HepG2 (cell line): ENCODE data around the gene DENND4A. TPM values are rescaled to one million over a fixed set of nuclear protein-coding genes. Genes with fewer than 3 reads are reported as not detected.

Experiments
- ATF2 ChIP-seq: sonication (generic); formaldehyde crosslinking; IDR thresholded peaks from 2 replicates; pipeline ENCODE4 v1.4.0; 2020; ENCODE audit warnings: missing genetic modification reagents
- FOXA1 ChIP-seq, 2 experiments: fragments of 450-650 bp in 1 of 2; sonication (generic) in 1 of 2; formaldehyde crosslinking in 1 of 2; IDR thresholded peaks; 2 replicates each; pipeline versions ENCODE4 v1.4.0 to v1.6.1; 2016 to 2020; ENCODE audit warnings: missing genetic modification reagents in 1 of 2
- IRF9 ChIP-seq: sonication (generic); formaldehyde crosslinking; IDR thresholded peaks from 2 replicates; pipeline ENCODE4 v1.8.0; 2022; ENCODE audit warnings: missing genetic modification reagents, mild to moderate bottlenecking, borderline replicate concordance
- ISX ChIP-seq: sonication (generic); formaldehyde crosslinking; conservative IDR thresholded peaks from 2 replicates; pipeline ENCODE4 v1.5.0; 2020; ENCODE audit warnings: missing genetic modification reagents
- PRDM4 ChIP-seq: sonication (generic); formaldehyde crosslinking; IDR thresholded peaks from 2 replicates; pipeline ENCODE4 v1.9.0; 2021; ENCODE audit warnings: missing genetic modification reagents, borderline replicate concordance
- ZBTB39 ChIP-seq: sonication (generic); formaldehyde crosslinking; IDR thresholded peaks from 2 replicates; pipeline ENCODE4 v1.5.0; 2020; ENCODE audit warnings: missing genetic modification reagents
- ZNF414 ChIP-seq: sonication (generic); formaldehyde crosslinking; IDR thresholded peaks from 2 replicates; pipeline ENCODE4 v1.5.0; 2020; ENCODE audit warnings: missing genetic modification reagents
- polyA plus RNA-seq, 8 experiments: library from polyadenylated mRNA; depleted of rRNA in 3 of 8; stranded (reverse) in 7 of 8; unstranded in 1 of 8; fragments of >200 nt; fragmentation: Illumina TruSeq in 4 of 8; extraction: Trizol in 4 of 8; gene quantifications; 2 replicates each; pipeline versions ENCODE4 v1.2.1 to v1.2.3, GENCODE V29; 2011 to 2016; ENCODE audit warnings: low read depth in 4 of 8, missing spikeins in 1 of 8, mixed read lengths in 1 of 8; ENCODE audit not compliant: insufficient read depth in 1 of 8
- total RNA-seq, 5 experiments: library from RNA; depleted of rRNA; stranded (reverse); fragments of >200 nt; fragmentation: Illumina TruSeq; extraction: Trizol; gene quantifications; 2 replicates each; pipeline ENCODE4 v1.2.3, GENCODE V29; 2016; ENCODE audit warnings: low read depth in 1 of 5

The DENND4A gene
- total and polyA plus RNA-seq, 2 of the 13 experiments (the other 11 are each of a cell fraction or from before 2014, with no cell fraction given), result 13.2 to 18.6 TPM

GRCh38 chr15:65805019-65805745 is 13.1 kb upstream of the DENND4A start (continued):
- TF ChIP-seq ISX (CRISPR knock-in tag), result no peak
- TF ChIP-seq IRF9 (CRISPR knock-in tag), result no peak
- TF ChIP-seq ZBTB39, result peak; percentile 47; the same call in 1 of the 2 replicates
- no peak for TF ChIP-seq PRDM4
- TF ChIP-seq ZNF414 (CRISPR knock-in tag), result no peak
- no peak for TF ChIP-seq FOXA1 (IDR thresholded peaks at IDR 0.05)
- TF ChIP-seq FOXA1 (CRISPR knock-in tag; IDR thresholded peaks at IDR 0.05), result peak; percentile 70
- no peak for TF ChIP-seq ATF2
